OCI-LY7 (cell line): Measurements from ENCODE around the gene ERCC8. TPM values are rescaled to one million over a fixed set of nuclear protein-coding genes. Genes with fewer than 3 reads are reported as not detected.

ENCODE experiments used
- BruUV-seq: library from RNA; stranded (reverse); fragments of 400-500 nt; replicated peaks from 2 replicates; lab custom pipeline; 2021; lab: Mats Ljungman, UMichigan
- CTCF ChIA-PET: fragments of 300-600 bp; sonication (Branson Sonifier 250); formaldehyde crosslinking; loops from one replicate; lab custom pipeline; 2022; ENCODE audit warnings: antibody characterized with exemption; ENCODE audit not compliant: unreplicated experiment; lab: Charles Lee
- POLR2A ChIA-PET: fragments of 300-600 bp; sonication (Branson Sonifier 250); formaldehyde crosslinking; loops from one replicate; lab custom pipeline; 2022; ENCODE audit warnings: antibody characterized with exemption; lab: Charles Lee
- DNase-seq: peaks from one replicate; pipeline ENCODE4 v3.0.0-alpha.2; 2015; ENCODE audit warnings: low spot score
- H2AFZ ChIP-seq: fragments of 200-600 bp; sonication (generic), shearing (Covaris generic); 2 replicates; pipeline ENCODE4 v1.6.1; 2014; ENCODE audit warnings: mild to moderate bottlenecking, antibody characterized with exemption, low read length, moderate library complexity
- H3K27ac ChIP-seq: fragments of 200-600 bp; sonication (generic); 2 replicates; pipeline ENCODE4 v1.5.1; 2014; ENCODE audit warnings: mixed run types, low read depth, mild to moderate bottlenecking, moderate library complexity, low read length, inconsistent platforms; ENCODE audit not compliant: poor library complexity, severe bottlenecking
- H3K36me3 ChIP-seq: fragments of 200-600 bp; sonication (generic); 2 replicates; pipeline ENCODE4 v1.6.1; 2014; ENCODE audit warnings: mild to moderate bottlenecking, antibody characterized with exemption, low read length, moderate library complexity, mixed read lengths; ENCODE audit not compliant: insufficient read depth
- H3K4me1 ChIP-seq: fragments of 200-600 bp; sonication (generic); 2 replicates; pipeline ENCODE4 v1.5.1; 2014; ENCODE audit warnings: mild to moderate bottlenecking, low read length; ENCODE audit not compliant: insufficient read depth, poor library complexity, severe bottlenecking
- H3K4me2 ChIP-seq: fragments of 200-600 bp; sonication (generic); 2 replicates; pipeline ENCODE4 v1.6.1; 2014; ENCODE audit warnings: mild to moderate bottlenecking, low read length
- H3K4me3 ChIP-seq: fragments of 200-600 bp; sonication (generic); 2 replicates; pipeline ENCODE4 v1.5.1; 2014; ENCODE audit warnings: mild to moderate bottlenecking, low read depth, low read length; ENCODE audit not compliant: poor library complexity, severe bottlenecking
- H3K79me2 ChIP-seq: fragments of 200-600 bp; sonication (generic); 2 replicates; pipeline ENCODE4 v1.6.1; 2016; ENCODE audit warnings: low read depth, mild to moderate bottlenecking, low read length, moderate library complexity, mixed read lengths; ENCODE audit not compliant: insufficient read depth
- H3K9me2 ChIP-seq: fragments of 200-600 bp; sonication (generic); 2 replicates; pipeline ENCODE4 v1.6.1; 2016; ENCODE audit warnings: mild to moderate bottlenecking, low read length, mixed read lengths; ENCODE audit not compliant: insufficient read depth
- H3K9me3 ChIP-seq: fragments of 200-600 bp; sonication (generic); 2 replicates; pipeline ENCODE4 v1.6.1; 2014; ENCODE audit warnings: mild to moderate bottlenecking, mixed run types, low read length, mixed read lengths
- H4K20me1 ChIP-seq: fragments of 200-600 bp; sonication (generic); 2 replicates; pipeline ENCODE4 v1.6.1; 2014; ENCODE audit warnings: mild to moderate bottlenecking, antibody characterized with exemption, low read length, moderate library complexity, mixed read lengths; ENCODE audit not compliant: insufficient read depth
- EZH2phosphoT487 ChIP-seq: fragments of 200-600 bp; sonication (generic); IDR thresholded peaks from 2 replicates; pipeline ENCODE4 v1.6.1; 2018; ENCODE audit warnings: low read depth, borderline replicate concordance, mild to moderate bottlenecking, mixed run types, antibody characterized with exemption, low read length, moderate library complexity, mixed read lengths
- intact Hi-C: fragments of 100-400 bp; cut with micrococcal nuclease; formaldehyde crosslinking; loops from one replicate; pipeline ENCODE4 v1.10.0; 2022; ENCODE audit not compliant: unreplicated experiment
- total RNA-seq, 2 experiments: library from RNA; depleted of rRNA in 1 of 2; stranded (reverse); fragments of >200 nt in 1 of 2; shearing (Covaris generic) in 1 of 2; gene quantifications; 2 replicates each; pipeline ENCODE4 v1.2.3, GENCODE V29; 2014 to 2022
- TF ChIP-seq, protein P1 (sequence below): fragments of 200-600 bp; sonication (generic); conservative IDR thresholded peaks from 2 replicates; pipeline ENCODE4 v1.5.1; 2014; ENCODE audit warnings: mild to moderate bottlenecking, antibody characterized with exemption, low read length, moderate library complexity, mixed read lengths

ERCC8 gene
- total RNA-seq, 2 experiments from 2014 or later = 11.8 to 17.5 TPM

- peaks cover 17% of the 10 kb centered on the region; the same call in 1 of the 2 replicates for H3K9me3 ChIP-seq
- no peaks in the 10 kb centered on the region for H3K4me1 ChIP-seq
- BruUV-seq = no TSS peak
- H4K20me1 ChIP-seq = peaks cover 13% of the 10 kb centered on the region; the same call in 1 of the 2 replicates
- no peak for DNase-seq
- no peak overlapping the region for H3K4me3 ChIP-seq
- H3K36me3 ChIP-seq = no peaks in the 10 kb centered on the region
- H3K79me2 ChIP-seq = peaks cover 39% of the 10 kb centered on the region
- no peaks in the 10 kb centered on the region for H3K9me2 ChIP-seq
- intact Hi-C loops = no loop called here
- POLR2A ChIA-PET = no interaction called here
- TF ChIP-seq, protein P1, sequence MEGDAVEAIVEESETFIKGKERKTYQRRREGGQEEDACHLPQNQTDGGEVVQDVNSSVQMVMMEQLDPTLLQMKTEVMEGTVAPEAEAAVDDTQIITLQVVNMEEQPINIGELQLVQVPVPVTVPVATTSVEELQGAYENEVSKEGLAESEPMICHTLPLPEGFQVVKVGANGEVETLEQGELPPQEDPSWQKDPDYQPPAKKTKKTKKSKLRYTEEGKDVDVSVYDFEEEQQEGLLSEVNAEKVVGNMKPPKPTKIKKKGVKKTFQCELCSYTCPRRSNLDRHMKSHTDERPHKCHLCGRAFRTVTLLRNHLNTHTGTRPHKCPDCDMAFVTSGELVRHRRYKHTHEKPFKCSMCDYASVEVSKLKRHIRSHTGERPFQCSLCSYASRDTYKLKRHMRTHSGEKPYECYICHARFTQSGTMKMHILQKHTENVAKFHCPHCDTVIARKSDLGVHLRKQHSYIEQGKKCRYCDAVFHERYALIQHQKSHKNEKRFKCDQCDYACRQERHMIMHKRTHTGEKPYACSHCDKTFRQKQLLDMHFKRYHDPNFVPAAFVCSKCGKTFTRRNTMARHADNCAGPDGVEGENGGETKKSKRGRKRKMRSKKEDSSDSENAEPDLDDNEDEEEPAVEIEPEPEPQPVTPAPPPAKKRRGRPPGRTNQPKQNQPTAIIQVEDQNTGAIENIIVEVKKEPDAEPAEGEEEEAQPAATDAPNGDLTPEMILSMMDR = no peak
- TF ChIP-seq EZH2phosphoT487 = no peak
- H3K4me2 ChIP-seq = no peak overlapping the region
- H2AFZ ChIP-seq = no peak overlapping the region
- CTCF ChIA-PET = no interaction called here
- no peak overlapping the region for H3K27ac ChIP-seq
Measured at GRCh38 chr5:60955239-60955638, 10.4 kb upstream of the ERCC8 start.

GRCh38 chr5:60948738-60949137, 3.9 kb upstream of the ERCC8 start:
- TF ChIP-seq, protein P1 = no peak
- TF ChIP-seq EZH2phosphoT487 = no peak
- H2AFZ ChIP-seq = no peak overlapping the region
- ChIA-PET POLR2A (no interaction called here), CTCF (no interaction called here)
- no TSS peak for BruUV-seq
- H4K20me1 ChIP-seq = no peaks in the 10 kb centered on the region; the same call in 1 of the 2 replicates
- H3K4me2 ChIP-seq = no peak overlapping the region
- no peaks in the 10 kb centered on the region for H3K9me2 ChIP-seq
- H3K4me3 ChIP-seq = no peak overlapping the region
- H3K9me3 ChIP-seq = no peaks in the 10 kb centered on the region
- no peak for DNase-seq
- peaks cover 3% of the 10 kb centered on the region; the same call in 1 of the 2 replicates for H3K36me3 ChIP-seq
- H3K79me2 ChIP-seq = peaks cover 59% of the 10 kb centered on the region
- peaks cover 9% of the 10 kb centered on the region for H3K4me1 ChIP-seq
- intact Hi-C loops = loop anchor here (5.0 to 10.0 kb wide), 4 partner anchors 214 to 424 kb away; partner anchors contain the start of genes DEPDC1B and SMIM15
- H3K27ac ChIP-seq = no peak overlapping the region

DNA sequence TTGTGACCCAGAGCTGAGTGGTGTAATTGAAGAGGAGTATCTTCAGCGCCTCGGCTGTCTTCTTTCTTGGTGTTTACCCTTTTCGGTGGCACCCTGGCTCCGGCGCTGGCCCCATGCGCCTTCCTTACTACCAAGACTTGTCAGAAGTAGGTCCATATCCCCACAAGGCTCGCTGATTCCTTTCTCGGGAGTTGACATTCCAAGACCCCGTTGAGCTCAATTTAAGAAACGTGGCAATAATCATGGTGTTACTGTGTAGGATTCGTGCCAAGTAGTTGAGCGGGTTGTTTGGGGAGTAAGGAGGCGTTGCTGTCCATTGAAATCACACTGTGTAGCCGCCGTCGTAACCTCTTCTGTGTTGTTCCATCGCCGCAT, 930 bp upstream of the ERCC8 start:
- Histone ChIP-seq H3K27ac (no peak overlapping the region), H3K4me1 (peaks cover 13% of the 10 kb centered on the region), H3K79me2 (peaks cover 66% of the 10 kb centered on the region), H3K4me3 (peak overlapping the region; percentile 80), H4K20me1 (no peaks in the 10 kb centered on the region; the same call in 1 of the 2 replicates), H2AFZ (peak overlapping the region; percentile 81), H3K9me3 (no peaks in the 10 kb centered on the region), H3K36me3 (peaks cover 5% of the 10 kb centered on the region), H3K4me2 (peak overlapping the region; percentile 77), H3K9me2 (no peaks in the 10 kb centered on the region)
- BruUV-seq = no TSS peak
- ChIA-PET CTCF (interaction anchor here (1.0 kb wide), 1 partner anchor 12 kb away, joined by 3 read pairs; no protein-coding TSS in a partner anchor), POLR2A (interaction anchor here (0.7 to 1.8 kb wide), 3 partner anchors 8 to 298 kb away, joined by 3 to 5 read pairs (median 3); no protein-coding TSS in a partner anchor)
- intact Hi-C loops = loop anchor here (5.0 to 10.0 kb wide), 4 partner anchors 217 to 421 kb away; partner anchors contain the start of genes DEPDC1B and SMIM15
- no peak for DNase-seq
- TF ChIP-seq, protein P1 = no peak
- no peak for TF ChIP-seq EZH2phosphoT487
